Activated naive CD4-positive, alpha-beta T cell (primary cell): ENCODE results near the gene GRK1.

Source experiments
- DNase-seq, 4 experiments: peaks; one replicate each; lab custom pipeline; 2025; lab: John Stamatoyannopoulos, UW

GRK1 gene

DNA sequence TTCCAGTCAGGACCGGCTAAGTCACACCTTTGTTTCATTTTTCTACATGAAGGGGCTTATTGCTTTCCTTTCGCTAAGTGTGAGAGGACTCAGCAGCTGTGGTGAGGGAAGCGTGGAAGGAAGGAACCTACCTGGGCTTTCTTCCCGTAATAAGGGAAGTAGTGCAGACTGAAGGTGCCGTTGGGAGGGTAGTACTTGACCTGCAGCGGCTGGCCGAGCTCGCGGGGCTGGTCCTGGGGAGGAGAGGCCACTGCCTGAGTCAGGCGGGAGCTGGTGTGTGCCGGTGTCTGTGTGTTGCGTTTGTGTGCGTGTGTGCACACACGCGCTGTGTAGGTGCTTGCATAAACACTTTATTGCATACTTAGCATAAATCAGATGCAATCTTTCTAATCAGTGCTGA lies 16.7 kb upstream of the GRK1 start:
- DNase-seq: no peak

DNA sequence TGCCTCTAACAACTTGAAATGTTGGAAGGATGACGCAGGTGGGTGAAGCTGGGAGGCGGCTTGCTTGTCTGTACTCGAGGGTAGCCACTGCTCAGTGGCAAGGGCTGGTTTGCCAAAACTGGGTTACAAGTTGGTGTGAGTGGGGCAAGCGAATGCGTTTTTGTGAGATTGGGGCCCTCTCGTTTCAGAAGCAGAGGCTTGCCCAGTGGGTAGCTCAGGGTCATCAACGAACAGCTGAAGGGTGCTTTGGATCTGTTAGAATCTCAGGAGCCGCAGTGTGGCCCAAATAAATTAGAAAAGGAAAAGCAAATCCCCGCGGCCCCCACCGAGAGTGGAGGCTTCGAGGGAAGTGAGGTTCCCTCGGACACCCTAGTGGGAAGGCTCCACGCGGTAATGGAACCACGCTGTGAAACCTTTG lies 16.3 kb upstream of the GRK1 start:
- no peak for DNase-seq

- no peak for DNase-seq
Measured at GRCh38 chr13:113651511-113652403, 15.3 kb upstream of the GRK1 start.

GRCh38 chr13:113652404-113653263 lies 14.4 kb upstream of the GRK1 start:
- no peak for DNase-seq

DNA sequence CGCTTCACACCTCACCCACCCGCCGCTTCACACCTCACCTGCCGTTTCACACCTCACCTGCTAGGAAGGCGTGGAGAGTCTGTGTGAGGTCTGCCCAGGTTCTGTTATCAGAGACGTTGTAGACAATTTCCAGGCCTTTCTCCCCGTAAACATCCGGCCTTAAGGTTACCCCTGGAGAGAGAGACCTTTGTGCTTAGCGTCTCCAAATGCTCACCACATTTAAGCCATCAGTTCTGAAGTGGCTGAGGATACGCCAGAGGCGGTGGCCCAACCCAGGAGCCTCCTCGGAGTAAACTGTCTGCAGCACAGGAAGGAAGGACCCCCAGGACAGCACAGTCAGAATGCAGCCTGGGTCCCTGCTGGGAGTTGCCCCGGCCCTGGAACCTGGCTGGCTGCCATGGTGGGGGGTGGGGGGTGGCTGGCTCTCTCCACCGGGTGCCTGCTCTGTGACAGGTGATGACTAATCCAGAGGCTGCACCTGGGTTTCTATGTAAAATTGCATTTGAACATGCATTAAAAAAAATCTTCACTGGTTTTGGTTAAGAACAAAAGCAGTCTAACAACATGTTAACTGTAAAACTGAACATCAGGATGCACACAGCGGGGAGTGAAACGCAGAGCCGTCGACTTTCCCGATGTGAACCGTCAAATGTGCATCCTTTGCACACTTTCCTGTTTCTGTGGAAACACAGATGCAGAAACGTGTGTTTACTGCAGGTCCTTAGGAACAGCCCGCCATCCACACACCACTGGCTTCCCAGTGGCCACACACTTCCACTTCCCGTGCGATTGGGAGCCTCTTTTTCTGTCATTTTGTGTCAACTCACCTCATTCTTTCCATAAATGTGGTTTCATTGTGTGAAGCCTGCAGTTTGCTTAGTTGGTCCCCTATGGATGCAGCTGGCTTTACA lies 13.5 kb upstream of the GRK1 start:
- DNase-seq: no peak

DNA sequence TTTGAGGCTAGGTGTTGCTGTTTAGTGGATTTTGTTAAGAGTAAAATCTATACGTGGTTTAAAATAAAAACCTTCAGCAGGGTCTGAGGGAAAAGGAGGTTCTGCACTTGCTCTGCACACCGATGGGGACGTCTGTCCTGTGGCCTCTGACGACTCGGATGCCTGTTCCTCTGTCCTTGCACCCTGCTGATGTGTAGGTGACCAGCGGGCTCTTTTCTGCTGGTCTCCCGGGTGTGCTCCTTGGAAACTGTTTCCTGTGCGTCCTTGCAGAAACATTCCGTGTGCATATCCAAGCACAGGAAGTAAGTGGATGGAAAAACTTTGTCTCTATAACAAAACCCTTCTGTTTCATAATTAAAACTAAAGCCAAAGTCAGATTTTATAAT lies 12.9 kb upstream of the GRK1 start:
- no peak for DNase-seq

DNA sequence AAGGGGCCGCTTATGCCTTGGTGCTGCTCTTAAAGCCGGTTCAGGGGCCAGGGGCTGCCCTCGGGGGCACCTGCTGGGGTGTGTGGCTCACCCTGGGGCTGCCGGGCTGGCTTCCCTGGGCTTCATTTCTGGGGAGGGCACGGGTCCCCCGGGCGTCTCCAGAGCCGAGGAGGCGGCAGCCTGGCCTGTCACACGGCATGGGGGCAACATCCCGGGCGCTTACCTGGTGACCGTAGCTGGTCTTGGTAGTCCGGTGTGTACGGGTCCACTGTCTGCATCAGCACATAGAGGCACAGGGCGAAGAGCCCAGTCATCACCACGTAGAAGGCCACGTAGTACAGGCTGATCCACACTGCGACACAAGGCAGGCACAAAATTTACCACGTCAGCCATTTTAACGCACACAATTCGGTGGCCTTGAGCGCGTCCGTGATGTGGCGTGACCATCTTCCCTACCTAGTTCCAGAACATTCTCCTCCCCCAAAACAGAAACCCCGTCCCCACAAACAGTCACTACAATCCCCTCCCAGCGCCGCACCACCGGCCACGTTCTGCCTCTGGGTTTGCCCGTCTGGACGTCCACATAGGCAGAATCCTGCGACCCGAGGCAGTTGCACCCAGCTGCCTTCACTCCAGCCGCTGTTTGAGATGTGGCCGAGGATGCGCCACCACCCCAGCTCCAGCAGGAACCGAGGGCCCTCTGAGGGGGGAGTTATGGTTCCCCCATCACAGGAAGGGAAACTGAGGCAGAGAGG lies 12.3 kb upstream of the GRK1 start:
- DNase-seq: no peak

DNA sequence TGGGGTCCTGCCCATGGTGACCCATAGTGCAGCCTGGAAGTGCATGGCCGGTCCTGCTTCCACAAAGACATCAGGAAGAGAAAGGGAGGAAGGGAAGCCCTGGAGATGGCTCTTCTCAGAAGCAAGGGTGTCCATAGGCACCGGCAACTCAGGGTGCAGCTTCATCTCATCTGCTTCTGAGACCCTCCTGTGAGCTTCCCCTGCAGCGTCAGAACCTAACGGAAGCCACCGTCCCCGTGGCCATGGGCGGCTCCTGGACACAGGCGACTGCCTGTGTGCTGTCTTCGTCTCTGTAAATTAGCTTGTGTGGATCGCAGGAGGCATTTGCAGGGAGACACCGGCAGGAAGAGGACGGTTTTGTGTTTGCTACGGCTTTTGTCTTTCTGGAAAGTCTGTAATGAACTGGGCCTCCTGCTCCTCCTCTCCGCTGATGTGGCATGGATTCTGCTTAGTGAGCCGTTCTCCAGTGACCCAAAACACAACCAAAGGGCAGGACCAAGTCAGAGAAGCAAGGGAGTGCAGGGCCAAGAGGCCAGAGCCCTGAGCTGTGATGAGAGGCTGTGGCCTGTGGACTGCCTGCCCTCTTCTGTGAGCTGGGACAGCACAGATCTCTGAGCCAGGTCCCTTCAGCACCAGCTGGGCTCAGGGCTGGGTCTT lies 11.5 kb upstream of the GRK1 start:
- DNase-seq: no peak

DNA sequence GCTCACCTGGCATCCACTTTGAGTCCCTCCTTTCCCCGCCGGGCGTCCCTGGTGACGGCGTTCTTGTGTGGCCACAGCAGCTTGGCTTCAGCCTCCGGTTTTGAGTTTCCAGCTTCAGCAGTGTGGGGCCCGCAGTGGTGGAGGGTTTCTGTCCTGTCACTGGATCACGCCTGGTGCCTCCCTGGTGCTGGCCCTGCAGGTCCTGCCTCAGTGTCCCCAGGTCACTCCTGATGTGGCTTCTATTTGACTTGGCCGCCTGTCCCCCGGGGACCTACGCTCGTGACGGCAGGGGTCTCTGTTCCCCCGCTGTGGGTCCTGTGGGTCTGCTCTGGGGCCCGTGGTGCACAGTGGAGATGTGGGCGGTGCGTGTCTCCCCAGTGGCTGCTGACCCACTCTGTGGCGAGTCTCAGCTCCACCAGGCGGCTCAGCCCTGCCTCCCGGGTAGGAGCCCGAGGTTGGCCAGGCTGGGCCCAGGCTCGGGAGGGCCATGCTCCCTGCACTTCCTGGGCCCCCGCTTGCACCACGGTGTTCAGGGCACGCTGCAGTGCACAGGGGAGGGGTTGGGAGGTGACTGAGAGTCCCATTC lies 10.9 kb upstream of the GRK1 start:
- DNase-seq: no peak

GRCh38 chr13:113656831-113657671 lies 10.0 kb upstream of the GRK1 start:
- DNase-seq: no peak

DNA sequence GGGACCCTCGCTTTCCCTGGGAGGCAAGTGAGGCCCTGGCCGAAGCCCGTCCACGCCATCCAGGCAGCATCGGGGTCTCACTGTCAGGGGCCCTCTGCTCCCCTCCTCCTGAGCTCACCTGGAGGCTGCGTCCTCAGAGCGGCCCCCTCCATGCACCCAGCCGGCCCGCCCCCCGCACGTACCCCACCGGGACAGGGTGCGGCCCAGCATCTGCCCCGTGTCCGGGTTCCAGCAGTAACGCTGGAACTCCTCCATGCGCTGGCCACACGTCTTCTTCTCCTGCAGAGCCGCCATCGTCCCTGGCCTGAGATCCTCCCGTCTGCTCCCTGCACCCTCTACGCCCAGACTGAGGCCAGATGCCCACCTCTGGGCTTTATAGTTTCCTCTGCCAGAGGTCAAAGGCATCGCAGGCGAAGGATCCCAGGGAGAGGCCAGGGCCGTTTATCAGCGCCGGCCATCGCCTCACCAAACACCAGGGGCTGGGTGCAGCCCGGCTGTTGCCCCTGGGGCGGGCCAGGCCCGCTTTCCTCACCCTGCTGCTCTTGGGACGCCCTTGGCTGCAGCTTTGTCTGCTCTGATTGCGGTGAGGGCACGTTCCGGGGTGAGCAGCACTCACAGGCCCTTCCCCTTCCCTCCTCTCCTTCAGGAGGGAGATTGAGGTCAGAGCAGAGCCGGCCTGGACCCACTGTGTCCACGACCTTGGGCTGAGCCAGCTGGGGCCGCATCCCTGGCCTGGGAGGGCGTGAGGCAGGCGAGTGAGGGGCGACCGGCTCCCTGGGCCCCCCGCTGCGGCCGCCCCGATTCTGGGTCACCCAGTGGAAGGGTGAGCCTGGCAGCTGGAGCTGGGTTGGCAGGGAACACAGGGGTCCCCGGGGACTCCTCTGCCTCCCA lies 8.9 kb upstream of the GRK1 start, which contains the start of gene ATP4B:
ATP4B (minus strand) TSS at position 348 of the 891 bp plus-strand sequence; CDS start at position 294, 54 bp downstream.
- no peak for DNase-seq

DNA sequence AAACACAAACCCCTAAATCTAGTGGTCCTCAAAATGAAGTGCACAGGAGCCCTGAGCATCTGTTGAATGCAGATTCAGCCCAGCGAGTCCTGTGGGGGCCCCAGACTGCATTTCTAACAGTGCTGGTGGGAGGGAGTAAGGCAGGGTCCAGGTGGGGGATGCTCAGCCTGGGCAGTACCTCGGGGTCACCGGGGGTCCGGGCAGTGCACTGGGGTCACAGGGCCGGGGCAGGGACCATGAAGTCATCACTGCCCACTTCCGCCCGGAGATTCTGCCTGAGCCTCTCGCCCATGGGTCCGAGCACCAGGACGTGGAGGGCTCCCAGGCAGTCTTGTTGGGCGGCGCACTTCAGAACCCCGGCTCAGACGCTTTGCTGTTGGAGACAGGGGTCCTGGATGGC lies 8.2 kb upstream of the GRK1 start:
- DNase-seq: no peak

DNA sequence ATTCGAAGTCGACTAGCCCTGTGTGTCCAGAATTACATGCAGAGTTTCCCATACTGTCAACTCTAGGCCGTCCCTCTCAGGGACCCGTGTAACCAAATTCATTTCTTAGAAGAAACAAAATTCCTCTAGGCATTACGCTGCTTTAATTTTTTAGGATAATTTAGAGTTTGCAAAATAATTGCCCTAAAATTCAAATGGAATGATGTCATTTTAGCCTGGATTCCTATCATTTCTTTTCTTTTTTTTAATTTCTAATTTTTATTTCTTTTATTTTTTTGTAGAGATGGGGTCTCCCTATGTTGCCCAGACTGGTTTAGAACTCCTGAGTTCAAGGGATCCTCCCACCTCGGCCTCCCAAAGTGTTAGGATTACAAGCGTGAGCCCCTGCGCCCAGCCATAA lies 7.7 kb upstream of the GRK1 start:
- no peak for DNase-seq

DNA sequence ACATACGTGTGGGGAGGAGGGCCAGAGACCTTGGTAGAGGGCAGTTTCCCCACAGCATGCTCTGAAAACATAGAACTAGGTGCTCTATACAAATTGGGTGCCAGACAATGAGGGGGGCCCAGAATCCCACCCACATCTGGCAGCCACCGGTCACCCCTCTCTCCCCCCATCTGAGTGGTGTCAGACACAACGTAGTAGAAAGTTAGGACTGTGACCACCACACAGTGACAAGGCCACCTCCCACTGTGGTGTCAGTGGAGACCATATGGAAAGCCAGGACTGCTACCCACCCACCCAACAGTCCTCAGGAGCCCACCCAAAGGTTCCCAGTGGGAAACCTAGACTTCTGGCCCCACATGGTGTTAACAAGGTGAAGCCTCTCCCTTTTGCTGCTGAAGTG lies 7.0 kb upstream of the GRK1 start:
- DNase-seq: no peak

GRCh38 chr13:113661509-113661908 lies 5.5 kb upstream of the GRK1 start:
- DNase-seq: no peak

GRCh38 chr13:113663934-113664333 lies 3.1 kb upstream of the GRK1 start:
- no peak for DNase-seq

DNA sequence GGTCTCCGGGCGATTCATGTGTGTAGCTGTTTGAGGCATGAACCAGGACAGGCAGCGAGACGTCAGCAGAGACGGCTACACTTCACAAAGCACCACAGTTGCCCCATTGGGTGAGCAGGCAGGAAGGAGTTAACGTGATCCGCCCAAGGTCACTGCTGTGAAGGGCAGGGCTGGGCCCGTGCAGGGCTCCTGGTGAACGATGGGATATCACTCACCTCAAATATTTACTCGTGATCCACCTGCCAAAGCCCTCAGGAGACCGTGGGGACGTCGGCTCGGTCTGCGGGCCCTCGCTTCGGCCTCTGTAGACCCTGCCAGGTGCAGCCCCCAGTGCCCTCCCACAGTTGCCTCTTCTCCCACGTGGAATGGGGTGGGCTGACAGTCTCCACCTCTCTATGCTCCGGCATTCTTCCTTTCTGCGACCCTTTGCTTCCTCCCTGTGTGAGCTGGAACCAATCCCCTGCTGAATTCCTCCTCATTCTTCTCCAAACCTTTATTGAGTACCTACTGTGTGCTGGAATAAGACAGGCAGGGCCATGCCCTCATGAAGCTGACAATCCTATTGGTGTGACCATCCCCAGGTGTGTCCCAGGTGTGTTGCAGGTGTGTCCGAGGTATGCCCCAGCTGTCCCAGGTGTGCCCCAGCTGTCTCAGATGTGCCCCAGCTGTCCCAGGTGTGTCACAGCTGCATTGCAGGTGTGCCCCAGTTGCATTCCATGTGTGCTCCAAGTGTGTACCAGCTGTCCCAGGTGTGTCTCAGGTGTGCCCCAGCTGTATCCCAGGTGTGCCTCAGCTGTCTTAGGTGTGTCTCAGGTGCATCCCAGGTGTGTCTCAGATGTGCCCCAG lies 2.0 kb upstream of the GRK1 start:
- no peak for DNase-seq
